ELF-1 (cell line): ENCODE measurements around the gene PM20D1.
"Not testable (repeated sequence)": the region's sequence is repeated elsewhere in the genome, so short reads cannot be mapped to it uniquely, and the experiment has no call there.

Source experiments
- DNase-seq: peaks from one replicate; pipeline ENCODE4 v3.0.0-alpha.2; 2016; ENCODE audit warnings: low read depth, low spot score

The PM20D1 gene

GRCh38 chr1:205840146-205840923, 9.6 kb downstream of the PM20D1 start:
- DNase-seq, result no peak

GRCh38 chr1:205837382-205837970, 12.5 kb downstream of the PM20D1 start:
- no peak for DNase-seq

- DNase-seq, result no peak
These were observed 15.2 kb downstream of the PM20D1 start for GRCh38 chr1:205834751-205835150.

GRCh38 chr1:205832326-205832751, 17.6 kb downstream of the PM20D1 start:
- peak; percentile 28 for DNase-seq

- no peak for DNase-seq
These were observed 22.3 kb downstream of the PM20D1 start for GRCh38 chr1:205827623-205828022.

GRCh38 chr1:205826995-205827394, 22.9 kb downstream of the PM20D1 start:
- no peak for DNase-seq

GRCh38 chr1:205826016-205826806, 23.7 kb downstream of the PM20D1 start:
- peak; percentile 27 for DNase-seq

GRCh38 chr1:205824180-205824579, 25.8 kb downstream of the PM20D1 start:
- DNase-seq, result no peak

- DNase-seq, result not testable (repeated sequence)
These were observed 26.7 kb downstream of the PM20D1 start for GRCh38 chr1:205823260-205823659.

- no peak for DNase-seq
These were observed 27.5 kb downstream of the PM20D1 start for GRCh38 chr1:205822397-205822796.

- no peak for DNase-seq
These were observed 31.9 kb downstream of the PM20D1 start for GRCh38 chr1:205817988-205818387.

- DNase-seq, result no peak
These were observed 32.6 kb downstream of the PM20D1 start for GRCh38 chr1:205817364-205817763.

GRCh38 chr1:205813755-205814058, 36.2 kb downstream of the PM20D1 start:
- no peak for DNase-seq

- DNase-seq, result peak; percentile 95
These were observed 36.8 kb downstream of the PM20D1 start, which contains the start of gene SLC41A1 for GRCh38 chr1:205812878-205813754. Gene SLC41A1, minus strand, starts transcription at chr1:205813198. Its CDS starts 2,757 bp downstream, at chr1:205810441.

- peak; percentile 46 for DNase-seq
These were observed 37.6 kb downstream of the PM20D1 start for GRCh38 chr1:205812271-205812877.

- no peak for DNase-seq
These were observed 38.3 kb downstream of the PM20D1 start for GRCh38 chr1:205811660-205812059.

- DNase-seq, result peak; percentile 62
These were observed 39.3 kb downstream of the PM20D1 start for GRCh38 chr1:205810448-205811157.

GRCh38 chr1:205809942-205810345, 40.0 kb downstream of the PM20D1 start:
- no peak for DNase-seq

GRCh38 chr1:205809469-205809868, 40.5 kb downstream of the PM20D1 start:
- no peak for DNase-seq

- DNase-seq, result no peak
These were observed 44.7 kb downstream of the PM20D1 start for GRCh38 chr1:205805082-205805711.
